NCI-H2196 treated with DMSO at 0.1 percent for 48 hours (cell line): ENCODE results near the gene DCAF11.

Experiments used
- DNase-seq: peaks from one replicate; lab custom pipeline; 2025; ENCODE audit not compliant: unreplicated experiment; lab: John Stamatoyannopoulos, UW

The DCAF11 gene

GRCh38 chr14:24078146-24078545, 36.4 kb upstream of the DCAF11 start:
- DNase-seq: no peak

DNA sequence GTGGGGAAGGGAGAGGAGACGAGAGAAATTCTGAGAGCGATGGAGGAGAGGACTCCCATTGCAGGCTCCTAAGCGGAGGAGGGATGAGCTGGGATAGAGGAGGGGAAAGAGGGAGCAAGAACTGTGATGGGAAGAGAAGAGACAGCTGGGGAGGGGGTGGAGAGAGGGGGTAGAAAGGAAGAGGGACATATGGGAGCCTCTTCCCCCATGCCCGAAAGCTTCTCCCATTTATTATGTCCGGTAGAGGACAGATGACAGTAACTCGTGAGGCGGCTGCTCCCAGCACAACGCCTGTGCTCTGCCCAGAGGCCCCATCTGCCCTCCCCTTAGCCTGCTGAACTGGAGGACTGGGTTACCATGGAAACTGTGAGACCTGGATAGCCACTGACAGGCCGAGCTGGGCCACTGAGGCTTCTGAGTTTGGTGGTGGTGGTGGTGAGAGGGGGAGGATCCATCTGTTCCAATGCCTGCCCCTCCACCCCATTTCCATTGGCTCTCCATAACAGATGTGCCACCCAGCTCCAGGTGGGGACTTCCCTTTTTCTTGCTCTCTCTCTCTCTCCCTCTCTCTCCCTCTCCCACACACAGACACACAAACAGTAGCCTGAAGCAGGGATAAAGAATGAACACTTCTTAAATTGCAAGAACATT, 35.0 kb upstream of the DCAF11 start:
- DNase-seq: peak; percentile 46

GRCh38 chr14:24080142-24080530, 34.4 kb upstream of the DCAF11 start:
- DNase-seq: no peak

DNA sequence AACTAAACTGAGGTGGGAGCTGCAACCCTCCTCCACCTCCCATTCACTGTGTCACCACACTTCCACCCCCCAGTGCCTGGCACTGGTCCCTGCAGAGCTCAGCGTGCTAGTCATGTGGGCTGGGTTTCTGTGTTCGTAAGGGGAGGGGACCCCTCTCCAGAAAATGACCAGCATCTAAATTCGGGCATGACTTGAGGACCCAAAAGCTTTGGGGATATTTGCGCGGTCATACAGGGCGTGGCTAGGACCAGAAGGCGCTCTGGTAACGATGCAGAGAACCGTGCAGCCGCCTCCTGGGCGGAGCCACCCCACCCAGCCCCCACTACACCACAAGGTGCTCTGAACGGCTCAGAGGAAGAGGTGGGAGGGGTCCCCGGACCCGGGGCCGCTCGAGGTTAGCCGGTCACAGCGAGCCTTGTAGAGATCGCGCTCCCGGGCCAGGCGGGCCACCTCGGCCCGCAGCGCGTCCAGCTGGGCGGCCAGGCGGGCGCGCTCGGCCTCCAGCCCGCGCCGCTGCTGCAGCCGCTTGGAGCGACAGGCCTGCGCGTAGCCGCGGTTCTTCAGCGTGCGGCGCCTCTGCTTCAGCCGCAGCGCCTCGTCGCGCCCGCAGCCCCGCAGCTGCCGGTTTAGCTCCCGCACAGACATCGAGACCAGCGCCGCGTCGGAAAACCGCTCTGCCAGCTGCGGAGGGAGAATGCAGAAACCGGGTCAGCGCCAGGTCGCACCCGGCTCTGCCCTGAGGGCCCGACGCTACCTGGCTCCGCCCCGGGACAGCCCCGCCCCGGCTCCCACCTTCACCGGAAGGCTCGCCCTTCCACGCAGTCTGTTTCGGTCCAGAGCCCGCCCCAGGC, 33.5 kb upstream of the DCAF11 start:
- DNase-seq: peak; percentile 66

GRCh38 chr14:24081739-24082211, 32.8 kb upstream of the DCAF11 start:
- DNase-seq: no peak

DNA sequence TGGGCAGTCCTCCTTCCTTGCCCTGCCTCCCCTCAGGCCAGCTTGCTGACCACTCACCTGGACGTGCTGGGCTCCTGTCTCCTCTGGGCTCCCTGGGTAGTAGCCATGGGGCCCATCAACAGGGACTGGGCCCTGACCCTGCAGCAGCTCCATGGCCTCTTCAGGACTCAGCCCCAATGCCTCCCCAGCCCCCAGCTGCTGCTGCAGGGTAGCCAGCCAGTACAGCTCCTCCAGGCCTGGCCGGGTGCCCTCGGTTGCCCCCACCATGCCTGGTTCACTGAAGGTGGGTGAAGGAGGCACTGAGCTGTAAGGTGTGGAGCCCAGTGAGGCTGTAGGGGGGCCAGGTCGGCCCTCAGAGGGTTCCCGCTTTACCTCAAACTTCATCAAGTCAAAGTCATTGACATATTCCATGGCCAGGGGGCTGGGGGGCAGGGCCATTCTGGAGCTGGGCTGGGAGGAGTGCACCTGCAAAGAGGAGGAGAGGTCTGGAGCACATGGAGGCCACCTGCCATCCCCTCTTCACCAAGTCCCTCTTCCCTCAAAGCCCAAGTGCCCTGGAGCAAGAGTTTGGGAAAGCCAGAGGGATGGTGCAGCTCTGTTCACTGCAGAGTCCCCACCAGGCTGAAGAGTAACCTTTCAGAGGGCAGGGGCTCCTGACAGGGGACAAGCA, 32.0 kb upstream of the DCAF11 start:
- no peak for DNase-seq

- DNase-seq: no peak
These were observed 31.1 kb upstream of the DCAF11 start for GRCh38 chr14:24083462-24083861.

DNA sequence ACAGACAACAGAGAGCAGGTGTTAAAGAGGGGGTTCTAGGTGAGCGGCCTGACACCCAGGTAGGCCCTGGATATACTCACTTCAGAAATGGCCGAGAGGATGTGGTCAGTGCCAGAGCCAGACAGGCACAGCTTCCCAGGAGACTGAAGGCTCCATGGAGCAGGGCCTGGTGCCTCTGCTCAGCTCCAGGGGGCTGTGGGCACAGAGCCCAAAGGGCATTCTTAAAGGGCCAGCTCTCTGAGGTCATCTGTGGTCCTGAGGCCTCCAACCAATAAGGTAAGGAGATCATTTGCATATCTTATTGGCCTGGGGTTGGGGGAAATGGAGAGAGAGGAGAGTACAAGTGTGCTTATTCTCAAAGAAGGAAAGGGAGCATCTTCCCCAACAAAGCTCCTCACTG, 30.1 kb upstream of the DCAF11 start:
- DNase-seq: no peak

DNA sequence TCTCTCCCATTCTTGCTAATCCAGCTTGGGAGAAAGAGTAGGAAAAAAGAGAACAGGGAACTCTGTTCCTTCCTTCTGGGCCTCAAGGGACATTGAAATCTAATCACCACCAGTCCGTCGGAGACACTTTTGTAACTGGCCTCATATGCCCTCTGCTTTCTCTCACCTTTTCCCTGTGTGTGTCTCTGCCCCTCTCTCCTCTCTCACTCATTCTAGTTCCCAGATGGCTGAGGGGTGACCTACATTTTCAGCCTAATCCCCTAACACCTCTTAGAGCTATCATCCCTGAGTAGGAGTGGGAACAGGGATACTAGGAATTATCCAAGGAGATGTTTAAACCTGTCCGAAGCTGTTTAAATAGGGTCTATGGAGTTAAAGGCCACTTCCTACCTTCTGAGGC, 29.4 kb upstream of the DCAF11 start:
- no peak for DNase-seq

DNA sequence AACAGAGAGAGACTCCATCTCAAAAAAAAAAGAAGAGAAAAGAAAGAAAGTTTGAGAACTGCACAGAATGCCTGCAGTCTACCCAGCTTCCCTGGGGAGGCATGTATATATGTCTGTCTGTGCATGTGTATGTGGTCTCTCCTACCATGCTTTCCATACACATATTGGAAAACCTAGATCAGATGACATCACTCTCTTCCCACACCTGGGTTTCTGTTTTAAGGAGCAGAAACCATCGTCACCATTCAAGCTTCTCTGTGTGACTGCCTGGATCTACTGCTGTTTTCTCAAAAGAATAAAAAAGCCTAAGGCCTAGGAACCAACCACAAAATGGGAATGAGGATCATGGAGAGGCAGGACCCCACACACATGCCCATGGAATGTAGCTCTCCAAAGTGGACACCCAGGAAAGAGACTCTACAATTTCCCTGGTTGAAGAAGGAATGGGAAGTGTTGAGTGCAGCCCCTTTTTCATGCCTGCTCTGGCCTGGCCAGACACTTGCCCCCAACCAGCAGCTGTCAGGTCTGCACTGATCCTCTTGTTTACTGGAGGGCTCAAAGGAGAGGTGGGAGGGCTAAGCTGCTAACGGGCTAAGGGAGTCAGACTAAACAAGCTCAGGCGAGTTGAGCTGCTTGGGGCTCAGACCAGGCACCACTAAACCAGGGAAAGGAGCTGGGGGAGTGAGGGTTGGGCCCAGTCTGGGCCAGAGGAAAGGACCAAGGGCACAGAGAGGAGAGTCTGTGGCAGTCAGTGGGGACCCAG, 28.2 kb upstream of the DCAF11 start:
- no peak for DNase-seq

DNA sequence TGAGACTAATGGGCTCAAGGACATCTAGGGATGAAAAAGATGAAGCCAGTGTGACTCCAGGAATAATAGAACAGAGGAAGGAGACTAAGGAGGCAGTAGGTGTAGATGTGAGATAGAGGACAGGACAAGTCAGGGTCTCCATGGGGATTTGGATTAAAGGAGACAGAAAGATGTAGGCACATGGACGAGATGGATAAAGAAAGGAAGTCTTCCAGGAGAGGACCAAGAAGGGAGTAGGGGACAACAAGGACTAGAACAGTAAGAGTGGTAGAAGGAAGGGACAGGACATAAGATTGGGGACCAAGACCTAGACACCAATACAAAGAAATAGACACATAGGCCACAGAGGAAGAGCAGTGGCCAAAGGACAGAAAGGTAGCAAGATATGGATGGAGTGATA, 27.6 kb upstream of the DCAF11 start:
- no peak for DNase-seq

DNA sequence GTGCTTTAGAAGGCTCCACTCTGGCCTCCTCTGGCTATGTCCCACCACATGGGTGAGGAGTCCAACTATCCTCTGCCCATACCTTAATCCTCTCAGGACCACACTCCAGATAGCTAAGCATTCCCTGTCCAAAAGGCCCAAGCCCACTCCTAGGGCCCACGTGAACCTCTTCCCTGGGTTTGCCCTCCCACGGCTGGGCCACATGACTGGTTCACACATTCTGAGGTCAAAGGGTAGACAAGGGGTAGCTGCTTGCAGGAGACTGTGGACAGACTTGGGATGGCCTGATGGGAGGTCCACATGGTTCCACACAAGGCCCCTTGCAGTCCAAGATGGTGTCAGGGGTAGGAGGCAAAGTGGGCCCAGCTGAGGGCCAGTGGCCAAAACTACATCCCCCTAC, 26.5 kb upstream of the DCAF11 start:
- DNase-seq: no peak

DNA sequence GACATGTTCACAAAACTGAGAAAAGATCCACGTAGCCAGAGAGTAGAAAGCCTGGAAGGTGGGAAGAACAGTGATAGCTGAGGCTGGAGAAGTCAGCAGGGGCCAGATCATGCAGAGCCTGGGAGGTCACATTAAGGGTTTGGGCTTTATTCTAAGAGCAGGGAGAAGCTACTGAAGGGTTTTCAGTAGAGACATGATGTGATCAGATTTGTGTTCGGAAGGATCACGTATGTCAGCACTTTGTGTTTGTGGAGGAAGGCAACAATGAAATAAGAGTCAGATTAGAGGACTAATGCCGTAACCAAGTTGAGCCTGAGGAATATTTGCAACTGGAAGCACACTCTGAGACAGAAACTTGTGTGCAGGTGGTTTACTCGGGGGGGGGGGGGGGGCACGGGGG, 24.7 kb upstream of the DCAF11 start:
- DNase-seq: no peak

GRCh38 chr14:24092110-24092504, 22.5 kb upstream of the DCAF11 start:
- no peak for DNase-seq

DNA sequence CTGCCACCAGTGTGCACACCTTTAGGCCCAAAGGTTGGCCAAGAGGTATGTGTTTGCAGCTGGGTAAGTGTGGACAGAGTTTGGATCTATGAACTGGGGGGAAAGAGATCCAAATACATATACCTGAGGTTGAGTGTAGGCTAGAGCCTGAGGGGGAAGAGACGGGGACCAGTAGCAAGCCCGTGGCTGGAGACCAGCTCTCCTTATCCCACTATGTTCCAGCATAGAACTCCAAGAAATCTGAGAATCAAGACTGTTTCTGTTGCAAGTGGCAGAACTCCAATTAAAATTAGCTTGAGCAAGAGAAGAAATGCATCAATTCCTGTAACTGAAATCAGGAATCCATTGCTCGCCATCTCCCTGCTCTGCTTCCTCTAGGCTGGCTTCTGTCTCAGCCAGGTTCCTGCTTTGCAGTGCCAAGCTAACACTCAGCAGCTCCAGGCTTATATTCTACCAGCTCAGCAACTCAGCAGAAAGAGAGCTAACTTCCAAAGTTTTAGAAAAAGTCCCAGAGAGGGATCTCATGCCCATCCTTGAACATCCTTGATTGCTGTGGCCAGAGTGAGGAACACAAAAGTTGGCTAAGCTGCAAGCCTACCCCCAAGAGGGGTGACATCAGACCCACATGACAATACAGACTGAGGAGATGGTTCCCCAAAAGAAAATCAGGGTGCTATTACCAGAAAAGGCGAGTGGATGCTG, 21.9 kb upstream of the DCAF11 start:
- no peak for DNase-seq

GRCh38 chr14:24093207-24093900, 21.2 kb upstream of the DCAF11 start:
- DNase-seq: no peak

DNA sequence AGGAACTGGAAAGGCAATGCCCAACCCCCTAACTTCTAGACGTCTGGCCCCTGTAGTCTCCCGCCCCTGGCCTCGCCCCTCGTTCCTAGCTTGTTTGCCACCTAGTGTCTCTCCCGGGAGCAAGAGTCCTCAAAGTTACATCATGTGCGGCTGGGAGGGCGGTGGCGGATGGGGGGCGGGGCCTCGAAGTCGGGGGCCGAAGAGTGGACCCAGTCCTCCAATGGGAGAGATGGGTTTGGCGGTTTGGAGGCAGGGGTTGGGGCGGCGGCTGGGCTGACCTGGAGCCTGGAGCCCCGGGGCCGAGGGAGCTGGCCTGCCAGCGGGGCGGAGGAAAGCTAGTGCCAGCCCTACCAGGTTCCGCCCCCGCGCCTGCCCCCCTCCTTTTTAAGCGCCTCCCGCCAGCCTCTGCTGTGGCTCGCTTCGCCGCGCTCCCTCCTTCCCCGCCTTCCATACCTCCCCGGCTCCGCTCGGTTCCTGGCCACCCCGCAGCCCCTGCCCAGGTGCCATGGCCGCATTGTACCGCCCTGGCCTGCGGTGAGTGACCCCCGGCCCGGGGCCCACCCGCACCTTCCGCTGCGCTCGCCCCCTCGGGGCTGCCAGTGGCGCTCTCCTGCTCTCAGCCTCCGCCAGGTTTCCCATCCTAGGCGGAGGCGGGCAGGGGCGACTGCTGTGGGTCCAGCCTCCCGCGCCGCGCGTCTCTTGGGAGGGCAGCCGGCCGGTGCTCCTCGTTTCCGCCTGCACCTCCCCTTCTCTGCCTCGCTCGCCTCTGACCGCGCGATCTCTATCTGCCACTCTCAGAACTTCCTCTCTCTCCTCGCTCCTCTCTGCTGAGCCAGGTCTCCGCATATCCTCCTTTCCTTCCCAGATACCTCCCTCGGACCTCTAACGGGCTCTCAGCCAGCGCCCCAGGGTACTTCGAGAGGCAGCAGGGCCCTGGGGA, 20.4 kb upstream of the DCAF11 start, which contains the start of gene PCK2:
Gene PCK2, plus strand, starts transcription at position 411 of the 940 bp plus-strand sequence. Its CDS starts 95 bp downstream, at position 506.
- DNase-seq: peak; percentile 96

GRCh38 chr14:24094841-24095270, 19.7 kb upstream of the DCAF11 start:
- no peak for DNase-seq
